ENCODE data around the gene THAP10.
"Not testable (repeated sequence)": the region's sequence is repeated elsewhere in the genome, so short reads cannot be mapped to it uniquely, and the experiment has no call there.

GRCh38 chr15:70858614-70859321 is 33.5 kb downstream of the THAP10 start:
- TF ChIP-seq, protein P1, sequence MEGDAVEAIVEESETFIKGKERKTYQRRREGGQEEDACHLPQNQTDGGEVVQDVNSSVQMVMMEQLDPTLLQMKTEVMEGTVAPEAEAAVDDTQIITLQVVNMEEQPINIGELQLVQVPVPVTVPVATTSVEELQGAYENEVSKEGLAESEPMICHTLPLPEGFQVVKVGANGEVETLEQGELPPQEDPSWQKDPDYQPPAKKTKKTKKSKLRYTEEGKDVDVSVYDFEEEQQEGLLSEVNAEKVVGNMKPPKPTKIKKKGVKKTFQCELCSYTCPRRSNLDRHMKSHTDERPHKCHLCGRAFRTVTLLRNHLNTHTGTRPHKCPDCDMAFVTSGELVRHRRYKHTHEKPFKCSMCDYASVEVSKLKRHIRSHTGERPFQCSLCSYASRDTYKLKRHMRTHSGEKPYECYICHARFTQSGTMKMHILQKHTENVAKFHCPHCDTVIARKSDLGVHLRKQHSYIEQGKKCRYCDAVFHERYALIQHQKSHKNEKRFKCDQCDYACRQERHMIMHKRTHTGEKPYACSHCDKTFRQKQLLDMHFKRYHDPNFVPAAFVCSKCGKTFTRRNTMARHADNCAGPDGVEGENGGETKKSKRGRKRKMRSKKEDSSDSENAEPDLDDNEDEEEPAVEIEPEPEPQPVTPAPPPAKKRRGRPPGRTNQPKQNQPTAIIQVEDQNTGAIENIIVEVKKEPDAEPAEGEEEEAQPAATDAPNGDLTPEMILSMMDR (conservative IDR thresholded peaks at IDR 0.05; ENCODE audit: low read depth in 2 of 2): not testable (repeated sequence)
- not testable (repeated sequence) for TF ChIP-seq POLR2AphosphoS5 (IDR thresholded peaks at IDR 0.05; ENCODE audit: low read depth); EZH2 (IDR thresholded peaks at IDR 0.05; ENCODE audit: low read depth, unreplicated experiment); JUNB (IDR thresholded peaks at IDR 0.05; ENCODE audit: unreplicated experiment); ZNF114 (CRISPR knock-in tag; IDR thresholded peaks at IDR 0.05); STAT1 (IDR thresholded peaks at IDR 0.05; ENCODE audit: unreplicated experiment); ZNF462 (CRISPR knock-in tag; IDR thresholded peaks at IDR 0.05); CREB1 (CRISPR knock-in tag; IDR thresholded peaks at IDR 0.05; ENCODE audit: low read depth)
- TF ChIP-seq, protein P2, sequence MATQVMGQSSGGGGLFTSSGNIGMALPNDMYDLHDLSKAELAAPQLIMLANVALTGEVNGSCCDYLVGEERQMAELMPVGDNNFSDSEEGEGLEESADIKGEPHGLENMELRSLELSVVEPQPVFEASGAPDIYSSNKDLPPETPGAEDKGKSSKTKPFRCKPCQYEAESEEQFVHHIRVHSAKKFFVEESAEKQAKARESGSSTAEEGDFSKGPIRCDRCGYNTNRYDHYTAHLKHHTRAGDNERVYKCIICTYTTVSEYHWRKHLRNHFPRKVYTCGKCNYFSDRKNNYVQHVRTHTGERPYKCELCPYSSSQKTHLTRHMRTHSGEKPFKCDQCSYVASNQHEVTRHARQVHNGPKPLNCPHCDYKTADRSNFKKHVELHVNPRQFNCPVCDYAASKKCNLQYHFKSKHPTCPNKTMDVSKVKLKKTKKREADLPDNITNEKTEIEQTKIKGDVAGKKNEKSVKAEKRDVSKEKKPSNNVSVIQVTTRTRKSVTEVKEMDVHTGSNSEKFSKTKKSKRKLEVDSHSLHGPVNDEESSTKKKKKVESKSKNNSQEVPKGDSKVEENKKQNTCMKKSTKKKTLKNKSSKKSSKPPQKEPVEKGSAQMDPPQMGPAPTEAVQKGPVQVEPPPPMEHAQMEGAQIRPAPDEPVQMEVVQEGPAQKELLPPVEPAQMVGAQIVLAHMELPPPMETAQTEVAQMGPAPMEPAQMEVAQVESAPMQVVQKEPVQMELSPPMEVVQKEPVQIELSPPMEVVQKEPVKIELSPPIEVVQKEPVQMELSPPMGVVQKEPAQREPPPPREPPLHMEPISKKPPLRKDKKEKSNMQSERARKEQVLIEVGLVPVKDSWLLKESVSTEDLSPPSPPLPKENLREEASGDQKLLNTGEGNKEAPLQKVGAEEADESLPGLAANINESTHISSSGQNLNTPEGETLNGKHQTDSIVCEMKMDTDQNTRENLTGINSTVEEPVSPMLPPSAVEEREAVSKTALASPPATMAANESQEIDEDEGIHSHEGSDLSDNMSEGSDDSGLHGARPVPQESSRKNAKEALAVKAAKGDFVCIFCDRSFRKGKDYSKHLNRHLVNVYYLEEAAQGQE (IDR thresholded peaks at IDR 0.05; ENCODE audit: unreplicated experiment): not testable (repeated sequence)

All from GM23338 (cell line).